ENCODE results near the gene MRRF. TPM values are rescaled to one million over a fixed set of nuclear protein-coding genes. Genes with fewer than 3 reads are reported as not detected.
A peak's percentile ranks its signal among the peaks of the same experiment; 100 is the strongest.

Gene MRRF
- total RNA-seq, 1 donor from 2014 or later = 21.7 TPM

DNA sequence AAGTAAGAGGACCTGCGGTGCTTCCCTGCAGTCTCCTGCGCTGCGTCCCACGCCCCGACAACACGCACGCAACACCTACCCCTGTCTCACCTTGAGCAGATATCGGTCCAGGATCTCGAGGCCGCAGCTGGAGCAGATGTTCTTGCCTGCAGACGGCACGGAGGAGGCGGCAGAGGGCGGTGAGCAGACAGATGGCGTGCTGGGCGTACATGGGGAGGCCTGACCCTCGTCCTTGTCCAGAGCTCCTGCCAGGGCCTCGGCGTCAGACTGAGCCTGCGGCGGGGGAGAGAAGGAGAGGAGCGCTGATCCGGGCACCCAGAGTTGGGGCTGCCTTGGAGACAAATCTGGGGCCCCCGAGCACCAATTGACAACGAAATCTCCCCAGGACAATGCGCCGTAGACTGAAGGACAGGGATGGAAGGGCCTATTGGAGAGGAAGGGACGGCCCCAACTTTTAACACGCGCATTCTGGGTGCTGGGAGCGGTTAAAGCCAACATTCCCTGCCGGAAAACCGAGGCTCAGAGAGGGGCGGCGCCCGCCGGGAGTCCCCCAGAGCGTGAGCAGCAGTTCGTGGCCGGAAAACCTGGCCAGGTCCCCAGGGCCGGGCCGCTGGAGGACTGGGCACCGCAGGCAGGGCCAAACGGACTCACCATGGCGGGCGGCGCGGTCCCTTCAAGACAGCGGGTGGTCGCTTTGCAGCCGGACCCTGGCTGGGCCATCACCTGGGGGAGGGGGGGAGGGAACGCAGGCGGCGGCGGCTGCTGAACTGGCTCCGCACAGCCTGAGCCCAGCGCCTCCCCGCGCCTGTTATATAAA is 37.7 kb upstream of the MRRF start:
- no peak for DNase-seq (ENCODE audit: low spot score)
- TF ChIP-seq, protein P1, sequence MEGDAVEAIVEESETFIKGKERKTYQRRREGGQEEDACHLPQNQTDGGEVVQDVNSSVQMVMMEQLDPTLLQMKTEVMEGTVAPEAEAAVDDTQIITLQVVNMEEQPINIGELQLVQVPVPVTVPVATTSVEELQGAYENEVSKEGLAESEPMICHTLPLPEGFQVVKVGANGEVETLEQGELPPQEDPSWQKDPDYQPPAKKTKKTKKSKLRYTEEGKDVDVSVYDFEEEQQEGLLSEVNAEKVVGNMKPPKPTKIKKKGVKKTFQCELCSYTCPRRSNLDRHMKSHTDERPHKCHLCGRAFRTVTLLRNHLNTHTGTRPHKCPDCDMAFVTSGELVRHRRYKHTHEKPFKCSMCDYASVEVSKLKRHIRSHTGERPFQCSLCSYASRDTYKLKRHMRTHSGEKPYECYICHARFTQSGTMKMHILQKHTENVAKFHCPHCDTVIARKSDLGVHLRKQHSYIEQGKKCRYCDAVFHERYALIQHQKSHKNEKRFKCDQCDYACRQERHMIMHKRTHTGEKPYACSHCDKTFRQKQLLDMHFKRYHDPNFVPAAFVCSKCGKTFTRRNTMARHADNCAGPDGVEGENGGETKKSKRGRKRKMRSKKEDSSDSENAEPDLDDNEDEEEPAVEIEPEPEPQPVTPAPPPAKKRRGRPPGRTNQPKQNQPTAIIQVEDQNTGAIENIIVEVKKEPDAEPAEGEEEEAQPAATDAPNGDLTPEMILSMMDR (IDR thresholded peaks at IDR 0.05) = peak; percentile 16
- Mint-ChIP-seq H3K36me3 (ENCODE audit: low read depth) (peaks cover 2% of the 10 kb centered on the region), H3K4me3 (ENCODE audit: unreplicated experiment) (no peak overlapping the region), H3K27me3 (ENCODE audit: low read depth) (peaks cover 55% of the 10 kb centered on the region), H3K9me3 (ENCODE audit: low read depth) (no peaks in the 10 kb centered on the region), H3K27ac (ENCODE audit: unreplicated experiment) (no peak overlapping the region), H3K4me1 (ENCODE audit: low read depth) (peaks cover 13% of the 10 kb centered on the region)

DNA sequence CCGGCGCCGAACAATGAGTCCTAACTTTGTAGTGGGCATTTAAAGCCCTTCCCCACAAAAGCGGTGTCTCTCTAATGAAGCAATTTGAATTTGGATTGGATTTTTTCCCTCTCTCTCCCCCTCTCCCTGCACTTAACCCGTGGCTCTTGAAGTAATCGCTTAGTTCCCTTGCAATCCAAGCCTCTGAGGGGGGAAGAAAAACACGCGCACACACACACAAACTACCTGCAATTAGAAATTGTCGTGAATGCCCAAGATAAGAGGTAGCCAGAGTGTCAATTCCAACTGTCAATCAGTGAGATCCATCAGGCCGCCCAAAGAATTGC is 37.1 kb upstream of the MRRF start:
- H3K4me1 Mint-ChIP-seq (ENCODE audit: low read depth) = peaks cover 13% of the 10 kb centered on the region
- peaks cover 50% of the 10 kb centered on the region for H3K27me3 Mint-ChIP-seq (ENCODE audit: low read depth)
- peaks cover 2% of the 10 kb centered on the region for H3K36me3 Mint-ChIP-seq (ENCODE audit: low read depth)
- H3K27ac Mint-ChIP-seq (ENCODE audit: unreplicated experiment) = no peak overlapping the region
- no peak for DNase-seq (ENCODE audit: low spot score)
- H3K9me3 Mint-ChIP-seq (ENCODE audit: low read depth) = no peaks in the 10 kb centered on the region
- TF ChIP-seq, protein P1 (IDR thresholded peaks at IDR 0.05) = peak; percentile 1
- peak overlapping the region; percentile 24 for H3K4me3 Mint-ChIP-seq (ENCODE audit: unreplicated experiment)

DNA sequence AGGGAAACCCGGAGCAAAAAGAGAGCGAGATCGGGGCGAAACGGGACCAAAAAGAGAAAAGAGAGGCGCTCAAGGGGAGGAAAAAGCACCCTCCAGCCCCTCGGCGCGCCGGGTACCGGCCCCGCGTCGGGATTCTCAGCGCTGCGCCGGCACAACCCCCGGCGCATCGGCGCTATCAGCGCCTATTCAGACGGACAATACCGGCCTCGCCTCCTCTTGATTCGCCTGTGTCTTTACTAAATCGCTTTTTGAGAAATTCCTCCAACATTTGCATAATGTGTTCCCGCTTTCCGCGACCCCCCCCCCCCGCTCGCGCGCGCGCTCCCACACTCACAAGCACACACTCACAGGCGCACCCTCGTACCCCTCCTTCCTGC is 36.5 kb upstream of the MRRF start:
- H3K27ac Mint-ChIP-seq (ENCODE audit: unreplicated experiment) = no peak overlapping the region
- H3K27me3 Mint-ChIP-seq (ENCODE audit: low read depth) = peaks cover 48% of the 10 kb centered on the region
- peaks cover 2% of the 10 kb centered on the region for H3K36me3 Mint-ChIP-seq (ENCODE audit: low read depth)

DNA sequence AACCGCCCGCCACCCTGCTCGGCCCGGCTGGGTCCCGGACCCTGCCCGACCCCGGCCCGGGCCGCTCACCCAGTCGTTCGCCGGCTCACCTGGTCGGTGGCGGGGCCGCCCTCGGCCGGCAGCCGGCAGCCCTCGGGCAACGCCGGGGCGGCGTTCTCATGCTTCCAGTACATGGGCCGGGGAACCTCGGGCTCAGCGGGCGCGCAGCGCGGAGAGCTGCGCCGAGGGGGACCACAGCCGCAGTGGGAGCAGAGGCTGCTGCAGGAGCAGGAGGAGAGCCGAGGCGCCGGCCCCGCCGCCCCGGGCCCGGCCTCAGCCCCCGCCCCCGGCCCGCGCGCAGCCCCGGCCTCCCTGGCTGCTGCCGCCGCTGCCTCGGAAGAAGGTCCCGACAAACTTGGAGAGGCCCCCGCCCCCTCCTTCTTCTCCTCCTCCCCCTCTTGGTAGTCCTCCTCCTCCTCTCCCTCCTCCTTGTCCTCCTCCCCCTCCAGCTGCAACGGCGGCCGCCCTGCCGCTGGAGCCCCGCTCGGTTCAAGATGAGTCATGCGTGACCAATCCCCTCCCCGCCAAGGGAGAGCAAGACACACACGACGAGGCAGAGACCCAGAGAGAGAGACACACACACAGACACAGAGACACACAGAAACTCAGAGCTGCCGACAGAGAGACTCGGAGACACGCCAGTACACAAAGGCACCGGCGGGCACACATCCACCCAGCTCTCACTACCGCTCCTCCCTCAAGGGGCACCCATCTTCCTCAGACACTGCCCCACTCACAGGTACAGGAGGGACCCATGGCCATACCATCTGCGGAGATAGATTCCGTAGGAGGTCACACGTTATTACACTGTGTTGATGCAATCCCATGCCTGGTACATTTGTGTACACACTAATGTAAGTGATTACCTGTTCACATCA is 35.9 kb upstream of the MRRF start, which contains the start of gene LHX6:
TSS of gene LHX6 (minus strand) at position 390 of the 917 bp plus-strand sequence. CDS start at position 173, 217 bp downstream.
- peak within 1 kb of the TSS; percentile 41 for H3K4me3 Mint-ChIP-seq (ENCODE audit: unreplicated experiment)
- DNase-seq (ENCODE audit: low spot score) = no peak
- TF ChIP-seq, protein P1 (IDR thresholded peaks at IDR 0.05) = no peak
- peaks cover 47% of the 10 kb centered on the region for H3K27me3 Mint-ChIP-seq (ENCODE audit: low read depth)
- H3K27ac Mint-ChIP-seq (ENCODE audit: unreplicated experiment) = no peak within 1 kb of the TSS
- peaks cover 2% of the 10 kb centered on the region for H3K36me3 Mint-ChIP-seq (ENCODE audit: low read depth)
- peaks cover 13% of the 10 kb centered on the region for H3K4me1 Mint-ChIP-seq (ENCODE audit: low read depth)
- H3K9me3 Mint-ChIP-seq (ENCODE audit: low read depth) = no peaks in the 10 kb centered on the region

More for the DNA sequence above, 36.5 kb upstream of the MRRF start:
- no peak for DNase-seq (ENCODE audit: low spot score)
- Mint-ChIP-seq H3K4me1 (ENCODE audit: low read depth) (peaks cover 13% of the 10 kb centered on the region), H3K4me3 (ENCODE audit: unreplicated experiment) (peak overlapping the region; percentile 41), H3K9me3 (ENCODE audit: low read depth) (no peaks in the 10 kb centered on the region)
- TF ChIP-seq, protein P1 (IDR thresholded peaks at IDR 0.05) = no peak

DNA sequence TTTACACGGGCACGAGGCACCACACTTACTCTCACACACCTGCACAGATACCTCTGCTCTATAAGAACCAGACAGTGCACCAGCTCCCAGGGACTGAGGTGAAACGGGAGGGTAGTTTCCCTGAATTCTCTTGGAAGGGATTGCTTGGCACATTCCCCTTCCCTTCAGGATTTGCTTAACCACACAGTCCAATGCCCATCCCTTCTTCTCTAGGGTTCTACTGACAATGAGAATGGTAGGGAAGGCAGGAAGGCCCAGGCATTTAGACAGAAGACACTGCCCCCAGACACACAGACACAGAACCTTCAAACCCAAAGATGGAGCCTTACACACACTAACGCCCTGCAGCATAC is 35.2 kb upstream of the MRRF start:
- no peak for DNase-seq (ENCODE audit: low spot score)
- Mint-ChIP-seq H3K4me1 (ENCODE audit: low read depth) (peaks cover 13% of the 10 kb centered on the region), H3K9me3 (ENCODE audit: low read depth) (no peaks in the 10 kb centered on the region), H3K27ac (ENCODE audit: unreplicated experiment) (no peak overlapping the region), H3K36me3 (ENCODE audit: low read depth) (peaks cover 2% of the 10 kb centered on the region), H3K4me3 (ENCODE audit: unreplicated experiment) (no peak overlapping the region), H3K27me3 (ENCODE audit: low read depth) (peaks cover 45% of the 10 kb centered on the region)
- TF ChIP-seq, protein P1 (IDR thresholded peaks at IDR 0.05) = no peak

Data from chondrocyte (in vitro differentiated cells).